PFSK-1 (cell line): ENCODE data around the gene MLNR.

ENCODE experiments used
- POLR2AphosphoS5 ChIP-seq: IDR thresholded peaks from 2 replicates; pipeline ENCODE4 v1.6.1; 2012; ENCODE audit warnings: low read depth, mild to moderate bottlenecking, control low read depth, low read length, moderate library complexity
- REST ChIP-seq, 2 experiments: IDR thresholded peaks; 2 replicates each; pipeline versions ENCODE4 v1.6.1 to v1.8.0; 2011 to 2012; ENCODE audit warnings: low read depth in 2 of 2, low read length in 2 of 2, control low read depth in 1 of 2, inconsistent platforms in 1 of 2, mild to moderate bottlenecking in 1 of 2, moderate library complexity in 1 of 2; ENCODE audit not compliant: insufficient read depth in 1 of 2
- SIN3A ChIP-seq: IDR thresholded peaks from 2 replicates; pipeline ENCODE4 v1.6.1; 2012; ENCODE audit warnings: mild to moderate bottlenecking, low read length, moderate library complexity, borderline replicate concordance; ENCODE audit not compliant: insufficient read depth
- TAF1 ChIP-seq: IDR thresholded peaks from 2 replicates; pipeline ENCODE4 v1.6.1; 2012; ENCODE audit warnings: low read length, control low read depth, borderline replicate concordance; ENCODE audit not compliant: insufficient read depth

GRCh38 chr13:49208619-49209018, 11.5 kb upstream of the MLNR start:
- no peak for TF ChIP-seq POLR2AphosphoS5
- TF ChIP-seq TAF1, result no peak
- TF ChIP-seq SIN3A, result no peak
- TF ChIP-seq REST (IDR thresholded peaks at IDR 0.05; ENCODE audit: insufficient read depth in 1 of 2, low read depth in 2 of 2, low read length in 2 of 2), result no peak
